NCI-H2227 treated with DMSO at 0.1 percent for 48 hours (cell line): Measurements from ENCODE around the gene TTYH2.
A peak's percentile ranks its signal among the peaks of the same experiment; 100 is the strongest.

Experiments used
- DNase-seq: peaks from one replicate; lab custom pipeline; 2025; lab: John Stamatoyannopoulos, UW

TTYH2 gene

DNA sequence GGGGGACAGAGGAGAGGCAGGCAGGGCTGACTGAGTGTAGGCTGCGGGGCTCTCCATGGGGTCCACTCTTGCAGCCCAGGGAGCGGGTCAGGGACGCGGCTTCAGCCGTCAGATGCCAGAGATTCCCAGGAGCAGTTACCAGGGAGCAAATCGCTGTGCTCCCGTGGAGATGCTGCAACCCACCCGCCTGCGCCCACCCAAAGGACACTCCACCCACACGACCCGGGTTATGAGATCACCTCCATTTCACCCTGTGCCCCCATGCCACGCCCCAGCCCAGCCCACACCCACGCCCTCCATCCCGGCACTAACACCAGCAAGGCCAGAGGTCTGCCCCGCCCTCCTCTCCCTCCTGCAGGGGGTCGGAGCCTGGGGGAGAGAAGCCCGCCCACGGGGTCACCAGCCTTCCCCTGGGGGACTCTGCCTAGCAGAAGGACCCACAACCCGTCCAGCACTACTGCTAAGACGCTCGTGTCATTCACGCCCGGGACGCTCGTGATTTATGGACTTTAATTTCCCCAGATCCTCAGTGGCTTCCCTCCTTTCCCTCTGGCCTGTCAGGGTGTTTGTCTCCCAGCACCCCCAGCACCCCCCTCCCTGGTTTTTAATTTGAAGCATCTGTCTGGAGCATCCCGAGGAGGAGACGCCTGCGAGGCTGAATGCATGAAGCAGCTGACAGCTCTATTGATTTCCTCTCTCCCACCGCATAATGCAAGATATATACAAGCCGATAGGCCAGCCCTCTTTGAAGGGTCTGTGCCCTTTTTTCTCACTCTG lies 16.6 kb upstream of the TTYH2 start:
- DNase-seq, result peak; percentile 48

DNA sequence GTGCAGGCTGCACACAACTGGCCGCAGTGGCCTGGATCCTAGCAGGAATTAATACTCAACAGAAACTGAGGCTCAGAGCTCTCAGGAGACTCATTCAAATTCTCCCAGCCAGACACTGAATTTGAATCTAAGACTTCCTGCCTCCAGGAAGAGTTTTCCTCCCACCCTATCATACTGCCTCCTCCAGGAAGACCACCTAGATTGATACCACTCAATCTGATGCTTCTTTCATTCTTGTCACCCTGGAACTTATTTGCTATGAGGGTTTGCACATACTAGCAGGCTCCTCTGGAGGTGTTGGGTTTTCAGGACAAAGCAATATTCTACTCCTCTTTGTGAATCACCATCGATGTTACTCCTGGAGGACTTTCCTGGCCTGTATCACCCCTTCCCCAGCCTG lies 15.6 kb upstream of the TTYH2 start:
- DNase-seq, result no peak

DNA sequence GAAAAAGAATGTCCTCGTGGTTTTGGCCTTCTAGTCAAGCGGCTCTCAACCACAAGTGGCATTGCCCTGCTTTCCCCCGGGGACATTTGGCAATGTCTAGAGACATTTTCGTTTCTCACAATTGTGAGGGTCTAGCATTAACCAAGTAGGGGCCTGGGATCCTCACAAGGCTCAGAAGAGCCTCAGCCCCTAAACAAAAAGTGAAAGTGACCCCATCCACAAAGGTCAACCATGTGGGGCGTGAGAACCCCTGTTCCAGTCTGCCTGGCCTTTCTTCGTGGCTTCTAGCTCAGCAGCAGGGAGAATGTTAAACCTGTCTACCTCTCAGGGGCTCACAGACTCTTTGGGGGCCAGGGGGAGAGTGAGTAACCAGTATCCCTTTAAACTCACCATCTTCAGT lies 14.7 kb upstream of the TTYH2 start:
- no peak for DNase-seq

DNA sequence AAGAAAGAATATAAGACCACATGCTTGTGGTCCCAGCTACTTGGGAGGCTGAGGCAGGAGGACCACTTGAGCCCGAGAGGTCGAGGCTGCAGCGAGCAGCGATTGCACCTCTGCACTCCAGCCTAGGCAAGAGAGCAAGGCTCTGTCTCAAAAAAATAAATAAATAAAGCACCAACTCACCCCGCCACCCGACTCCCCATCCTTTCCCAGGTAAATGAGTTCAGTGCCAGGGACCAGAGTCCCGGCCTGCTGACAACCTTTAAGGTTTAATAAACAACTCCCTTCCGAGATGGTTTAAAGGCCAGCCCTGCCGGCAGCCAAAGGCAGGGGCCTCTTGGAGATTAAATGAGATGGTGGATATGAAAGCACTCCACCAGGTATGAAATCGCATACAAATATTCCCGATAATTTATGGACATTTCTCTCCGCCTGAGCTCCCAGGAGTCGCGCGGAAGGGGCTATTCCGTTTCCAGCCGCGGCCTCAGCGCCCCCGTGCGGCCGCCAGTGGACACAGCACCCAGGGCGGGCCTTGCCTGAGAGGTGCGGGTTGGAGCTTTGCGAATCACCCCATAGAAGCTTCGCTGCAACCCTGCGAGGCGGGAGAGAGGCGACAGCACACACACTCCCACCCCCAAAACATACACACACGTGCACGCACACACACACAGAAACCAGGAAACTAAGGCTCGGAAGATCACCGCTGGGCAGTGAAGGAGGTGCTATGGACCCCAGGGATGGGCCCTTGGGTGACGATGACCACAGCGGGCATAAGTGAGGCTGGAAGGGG lies 13.9 kb upstream of the TTYH2 start:
- no peak for DNase-seq

DNA sequence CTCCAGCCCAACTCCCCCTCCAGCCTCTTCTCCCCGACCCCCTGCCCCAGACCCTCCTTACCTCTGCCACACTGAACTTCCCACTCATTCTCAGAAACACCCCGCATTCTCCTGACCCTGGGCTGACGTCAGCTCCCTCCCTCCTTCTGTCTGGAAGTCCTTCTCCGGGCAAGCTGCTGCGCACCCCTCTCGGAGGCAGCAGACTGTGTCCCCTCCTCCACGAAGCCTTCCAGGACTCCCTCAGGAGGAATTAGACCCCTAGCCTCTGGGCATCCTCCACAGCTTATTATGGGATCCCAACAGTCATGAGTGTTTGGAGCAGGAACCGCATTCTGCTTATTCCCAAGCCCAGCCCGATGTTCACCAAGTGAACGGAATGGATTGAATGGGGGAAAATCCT lies 13.3 kb upstream of the TTYH2 start:
- DNase-seq, result no peak

DNA sequence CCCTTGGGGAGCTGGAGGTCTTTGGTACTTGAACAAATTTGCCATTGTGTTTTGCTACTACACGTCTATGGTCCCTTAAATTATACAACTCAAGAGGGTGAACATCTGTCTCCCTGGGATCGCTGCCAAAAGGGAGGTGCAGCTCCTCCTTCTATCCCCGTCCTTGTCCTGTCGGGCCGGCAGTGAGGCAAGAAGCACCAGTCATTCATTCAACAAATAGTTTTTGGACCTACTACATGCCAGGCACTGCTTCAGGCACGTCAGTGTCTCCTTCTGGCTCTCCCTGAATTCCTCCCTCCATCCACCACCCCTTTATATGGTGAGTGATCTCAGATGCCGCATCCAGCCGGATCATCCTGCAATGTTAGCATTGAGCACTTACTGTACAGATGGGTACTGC lies 12.1 kb upstream of the TTYH2 start:
- peak; percentile 84 for DNase-seq

DNA sequence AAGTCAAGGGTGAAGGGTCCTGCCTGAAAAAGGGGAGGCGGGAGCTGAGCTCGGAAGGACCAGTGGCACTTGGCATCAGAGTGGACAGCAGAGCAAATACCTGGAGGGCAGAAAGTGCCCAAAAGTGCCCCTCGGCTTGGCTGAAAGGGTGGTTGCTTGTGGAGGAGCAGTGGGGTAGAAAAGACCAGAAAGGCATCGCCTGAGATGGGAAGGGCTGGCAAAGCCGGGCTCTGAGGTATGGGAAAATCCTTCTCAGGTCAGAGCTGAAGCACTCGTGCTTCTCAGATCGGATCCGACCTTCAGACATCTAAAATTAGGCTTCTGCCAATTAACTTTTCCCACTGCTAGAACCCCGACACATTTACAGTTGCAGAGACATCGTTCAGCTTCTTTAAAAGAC lies 11.4 kb upstream of the TTYH2 start:
- no peak for DNase-seq

DNA sequence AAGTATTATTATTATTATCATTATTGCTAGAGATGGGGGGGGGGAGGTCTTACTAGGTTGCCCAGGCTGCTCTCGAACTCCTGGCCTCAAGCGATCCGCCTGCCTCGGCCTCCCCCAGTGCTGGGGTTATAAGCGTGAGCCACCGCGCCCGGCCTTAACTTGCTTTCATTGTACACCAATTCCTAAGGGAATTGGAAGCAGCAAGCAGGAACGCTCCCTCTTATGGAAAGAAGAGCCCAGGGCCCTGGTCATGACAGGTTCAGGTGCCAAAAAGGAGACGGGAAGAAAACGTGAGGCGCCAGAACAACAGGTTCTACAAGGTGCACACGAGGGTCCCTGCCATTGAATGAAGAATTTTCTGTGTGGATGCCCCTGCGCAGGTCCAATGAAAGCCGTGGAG lies 10.4 kb upstream of the TTYH2 start:
- DNase-seq, result no peak

DNA sequence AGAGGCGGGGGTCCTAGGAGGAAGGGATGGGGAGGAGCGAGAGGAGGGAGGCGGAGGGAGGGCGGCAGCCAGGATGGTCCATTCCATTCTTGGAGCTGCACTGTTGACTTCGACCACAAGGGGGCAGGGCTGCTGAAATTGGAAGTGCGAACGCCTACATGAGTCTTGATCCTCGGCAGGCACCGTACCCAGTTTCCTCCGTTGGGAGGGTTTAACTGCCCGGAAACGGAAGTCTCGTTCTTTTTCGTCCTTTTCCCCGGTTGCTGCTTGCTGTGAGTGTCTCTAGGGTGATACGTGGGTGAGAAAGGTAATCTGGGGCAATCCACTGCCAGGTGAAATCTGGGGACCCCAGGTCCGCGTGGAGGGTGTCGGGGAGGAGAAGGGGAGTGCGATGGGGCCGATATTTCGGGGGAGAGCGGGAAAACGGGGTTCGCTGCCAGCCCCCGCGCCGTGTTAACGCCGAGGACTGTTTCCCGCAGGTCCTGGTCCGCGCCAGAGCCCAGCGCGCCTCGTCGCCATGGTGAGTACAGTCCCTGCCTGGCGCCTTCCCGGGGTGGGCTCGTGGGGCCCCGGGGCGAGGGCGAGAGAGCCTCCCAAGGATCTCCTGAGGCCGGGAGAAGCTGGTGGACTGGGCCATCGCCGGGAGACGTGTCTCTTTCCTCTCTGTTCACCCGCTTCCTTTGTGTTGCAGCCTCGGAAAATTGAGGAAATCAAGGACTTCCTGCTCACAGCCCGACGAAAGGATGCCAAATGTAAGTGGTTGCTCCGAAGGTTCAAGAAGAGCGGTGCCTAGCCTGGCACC lies 9.7 kb upstream of the TTYH2 start, which contains the start of gene RPL38:
Gene RPL38, plus strand, starts transcription at position 240 of the 802 bp plus-strand sequence. Its CDS starts 278 bp downstream, at position 518.
- DNase-seq, result peak; percentile 98

DNA sequence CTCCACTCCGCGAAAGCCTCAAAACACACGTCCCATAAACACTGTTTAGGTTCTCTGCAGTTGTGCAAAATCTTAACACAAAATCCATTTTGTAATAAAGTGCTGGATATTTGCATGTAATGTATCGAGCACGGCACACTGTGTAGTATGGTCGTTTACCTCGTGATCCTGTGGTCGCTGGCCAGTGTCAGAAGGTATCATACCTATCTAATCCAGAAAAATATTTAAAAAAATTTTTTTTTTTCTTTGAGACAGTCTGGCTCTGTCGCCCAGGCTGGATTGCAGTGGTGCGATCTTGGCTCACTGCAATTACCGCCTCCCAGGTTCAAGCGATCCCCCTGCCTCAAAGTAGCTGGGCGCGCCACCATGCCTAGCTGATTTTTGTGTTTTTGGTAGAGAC lies 8.9 kb upstream of the TTYH2 start:
- no peak for DNase-seq

DNA sequence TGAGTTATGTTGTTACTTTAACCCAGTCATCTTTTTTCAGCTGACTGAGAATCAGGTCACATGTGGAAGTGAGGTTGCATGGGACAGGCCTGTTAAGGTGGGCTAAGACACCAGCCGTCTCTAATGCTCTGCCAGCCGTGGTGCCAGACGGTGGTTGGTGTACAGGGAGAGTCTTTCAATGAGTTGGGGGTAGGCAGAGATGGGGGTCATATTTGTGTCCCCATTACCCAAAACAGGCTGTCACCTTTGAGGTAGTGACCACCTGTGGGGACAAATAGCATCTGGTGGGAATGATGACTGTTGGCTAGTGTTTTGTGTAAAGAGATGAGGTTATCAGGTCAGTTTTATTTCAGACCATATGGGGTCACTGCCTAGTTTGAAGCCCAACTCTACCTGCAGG lies 8.1 kb upstream of the TTYH2 start:
- DNase-seq, result no peak

DNA sequence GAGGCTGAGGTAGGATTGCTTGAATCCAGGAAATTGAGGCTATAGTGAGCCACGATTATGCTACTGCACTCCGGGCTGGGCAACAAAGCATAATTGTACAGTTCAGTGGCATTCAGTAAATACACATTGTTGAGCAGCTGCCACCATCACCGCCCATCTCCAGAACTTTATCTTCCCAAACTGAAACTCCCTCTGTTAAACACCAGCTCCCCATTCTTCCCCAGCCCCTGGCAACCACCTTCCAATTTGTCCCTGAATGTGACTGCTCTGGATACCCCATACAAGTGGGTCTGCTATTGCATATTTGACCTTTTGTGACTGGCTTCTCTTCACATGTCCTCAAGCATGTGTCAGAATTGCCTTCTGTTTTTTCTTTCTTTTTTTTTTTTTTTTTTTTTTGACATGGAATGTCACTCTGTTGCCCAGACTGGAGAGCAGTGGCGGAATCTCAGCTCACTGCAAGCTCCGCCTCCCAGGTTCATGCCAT lies 7.0 kb upstream of the TTYH2 start:
- no peak for DNase-seq

DNA sequence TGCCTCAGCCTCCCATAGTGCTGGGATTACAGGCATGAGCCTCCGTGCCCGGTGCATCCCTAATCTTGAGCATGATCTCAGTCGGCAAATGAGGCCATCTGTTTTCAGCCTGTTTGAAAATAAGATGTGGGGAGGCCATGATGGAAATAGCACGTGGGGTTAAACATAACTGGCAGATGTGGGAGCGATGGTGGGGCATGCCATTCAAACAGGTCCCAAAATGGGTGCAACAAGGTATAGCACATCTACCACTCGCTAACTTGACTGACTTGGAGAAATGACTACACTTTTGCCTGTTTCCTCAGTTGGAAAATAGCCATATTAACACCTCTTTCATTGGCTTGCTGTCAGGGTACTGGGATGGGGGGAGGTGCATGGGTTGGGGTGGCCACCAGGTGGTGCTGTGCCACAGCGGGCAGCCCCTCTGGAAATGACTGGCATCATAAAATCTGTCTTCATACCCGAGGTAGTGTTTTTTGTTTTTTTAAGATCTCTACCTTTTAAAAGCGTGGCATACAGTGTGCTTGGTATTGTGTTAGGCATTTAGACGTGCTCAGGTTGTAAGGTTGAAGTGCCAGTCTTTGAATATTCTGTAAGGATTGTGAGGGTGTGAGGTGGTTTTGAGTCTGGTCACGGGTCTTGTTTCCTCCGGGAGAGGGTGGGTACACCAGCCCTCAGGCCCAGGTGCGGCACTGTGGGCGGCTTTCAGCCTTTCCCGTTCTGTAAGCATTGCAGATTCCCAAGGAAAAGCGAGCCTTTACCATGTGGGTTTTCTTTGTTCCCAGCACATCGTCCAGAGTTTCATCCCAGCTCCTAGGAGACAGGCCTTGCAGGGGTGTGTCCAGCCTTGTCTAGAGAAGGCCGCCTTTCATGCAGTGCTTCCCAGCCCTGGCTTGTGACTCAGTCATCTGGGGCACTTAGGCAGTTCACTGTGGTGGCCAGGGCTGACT lies 2.9 kb upstream of the TTYH2 start:
- DNase-seq, result peak; percentile 46

DNA sequence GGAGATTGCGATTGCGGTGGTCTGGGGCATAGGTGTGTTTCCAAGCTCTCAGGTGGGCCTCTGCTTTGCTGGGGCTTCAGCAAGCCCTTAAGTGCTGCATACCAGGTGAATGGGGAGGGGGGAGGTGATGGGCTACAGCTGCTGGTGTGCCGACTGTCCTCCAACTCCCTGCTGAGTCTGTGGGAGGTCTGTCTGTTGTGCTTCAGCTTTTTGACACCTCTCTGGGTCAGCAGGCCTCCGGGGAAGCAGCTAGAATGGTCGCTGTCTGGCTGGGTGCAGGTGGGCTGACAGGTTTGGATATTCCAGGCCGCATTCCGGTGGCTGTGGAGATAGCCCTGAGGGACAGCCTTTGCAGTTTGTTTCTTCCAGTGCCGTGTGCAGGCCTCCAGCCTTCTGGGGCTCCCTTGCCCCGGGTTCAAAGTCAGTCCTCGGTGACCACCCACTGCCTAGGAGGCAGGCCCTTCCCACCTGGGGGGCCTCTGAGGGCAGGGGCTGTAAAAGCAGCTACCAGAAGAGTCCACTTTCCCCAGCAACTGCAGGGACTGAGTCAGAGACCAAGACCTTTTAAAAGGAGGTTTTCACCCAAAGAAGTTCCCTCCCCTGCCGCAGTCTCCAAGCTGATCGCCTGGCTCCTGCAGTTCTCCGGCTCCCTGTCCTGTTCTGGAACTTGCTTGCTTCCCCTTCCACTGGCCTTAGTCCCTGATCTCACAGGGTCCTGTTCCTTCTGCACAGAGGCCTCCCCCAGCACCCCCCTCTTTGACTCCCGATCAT lies 2.0 kb upstream of the TTYH2 start:
- no peak for DNase-seq

DNA sequence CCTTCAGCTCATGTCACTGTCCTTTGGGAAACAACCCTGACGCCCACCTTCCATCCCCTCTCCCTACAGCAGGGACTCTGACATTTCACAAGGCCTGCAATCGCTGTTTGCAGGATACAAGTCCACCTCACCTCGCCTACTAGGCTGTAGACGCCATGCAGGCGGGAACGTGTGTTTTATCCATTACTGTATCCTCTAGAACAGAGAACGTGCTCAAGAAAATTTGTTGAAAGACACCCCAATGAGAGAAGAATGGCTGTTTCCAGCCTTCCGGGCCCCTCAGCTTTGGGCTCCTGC lies 1.5 kb upstream of the TTYH2 start:
- no peak for DNase-seq

DNA sequence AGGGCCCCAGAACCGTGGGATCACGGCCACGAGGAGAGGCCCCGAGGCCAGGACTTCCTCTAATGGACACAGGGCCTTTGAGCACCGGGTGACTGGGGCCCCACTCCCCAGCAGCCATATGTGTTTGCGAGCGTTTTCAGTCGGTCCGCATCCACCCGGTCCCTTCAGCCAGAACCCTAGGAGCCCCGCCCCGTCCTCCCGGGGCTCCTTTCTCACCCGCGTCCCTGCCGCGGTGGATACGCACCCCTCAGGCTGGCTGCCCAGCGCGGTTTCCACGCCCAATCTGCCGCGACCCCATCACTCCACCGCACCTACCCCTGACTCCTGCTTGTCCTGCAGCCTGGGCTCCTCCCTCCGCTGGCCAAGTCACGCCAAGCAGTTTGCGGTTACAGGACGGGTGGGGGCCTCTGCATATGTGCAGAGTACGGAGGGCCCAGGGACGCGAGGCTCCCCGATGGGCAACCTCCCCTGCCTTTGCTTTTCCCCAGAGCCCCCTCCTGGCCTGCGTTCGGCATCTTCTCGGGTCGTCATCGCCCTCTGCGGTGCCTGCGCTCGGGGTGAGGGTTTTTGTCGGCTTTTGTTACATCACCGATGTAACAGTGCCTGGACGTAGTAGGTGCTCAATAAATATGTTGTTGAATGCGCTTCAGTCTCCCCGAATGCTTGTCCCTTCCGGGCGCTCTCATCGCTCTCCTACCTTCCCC lies 1.0 kb upstream of the TTYH2 start:
- DNase-seq, result no peak

DNA sequence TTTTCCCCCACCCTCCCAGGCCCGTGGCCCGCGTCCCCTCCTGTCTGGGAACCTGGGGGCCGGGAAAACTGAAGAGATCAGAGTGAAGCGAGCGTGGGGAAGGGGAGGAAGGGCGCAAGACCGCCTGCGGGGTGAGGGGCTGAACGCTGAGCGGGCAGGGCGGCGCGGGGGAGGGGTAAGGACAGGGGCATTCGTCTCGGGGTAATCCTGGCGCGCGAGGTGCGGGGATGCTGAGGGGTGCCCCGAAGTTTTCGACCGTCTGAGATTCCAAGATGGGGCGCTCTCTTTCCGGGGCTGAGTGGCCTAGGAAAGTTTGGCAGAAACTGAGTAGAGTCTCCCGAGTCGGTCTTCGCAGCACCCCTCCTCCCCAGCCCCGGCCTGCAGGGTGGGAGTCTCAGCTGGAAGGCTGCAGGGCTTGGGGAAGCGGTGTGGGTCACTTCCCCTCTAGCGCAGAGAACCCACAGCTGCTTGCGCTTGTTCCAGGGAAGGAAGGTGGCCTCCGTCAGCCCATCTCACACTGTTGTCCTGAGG lies 555 bp downstream of the TTYH2 start:
- DNase-seq, result no peak

DNA sequence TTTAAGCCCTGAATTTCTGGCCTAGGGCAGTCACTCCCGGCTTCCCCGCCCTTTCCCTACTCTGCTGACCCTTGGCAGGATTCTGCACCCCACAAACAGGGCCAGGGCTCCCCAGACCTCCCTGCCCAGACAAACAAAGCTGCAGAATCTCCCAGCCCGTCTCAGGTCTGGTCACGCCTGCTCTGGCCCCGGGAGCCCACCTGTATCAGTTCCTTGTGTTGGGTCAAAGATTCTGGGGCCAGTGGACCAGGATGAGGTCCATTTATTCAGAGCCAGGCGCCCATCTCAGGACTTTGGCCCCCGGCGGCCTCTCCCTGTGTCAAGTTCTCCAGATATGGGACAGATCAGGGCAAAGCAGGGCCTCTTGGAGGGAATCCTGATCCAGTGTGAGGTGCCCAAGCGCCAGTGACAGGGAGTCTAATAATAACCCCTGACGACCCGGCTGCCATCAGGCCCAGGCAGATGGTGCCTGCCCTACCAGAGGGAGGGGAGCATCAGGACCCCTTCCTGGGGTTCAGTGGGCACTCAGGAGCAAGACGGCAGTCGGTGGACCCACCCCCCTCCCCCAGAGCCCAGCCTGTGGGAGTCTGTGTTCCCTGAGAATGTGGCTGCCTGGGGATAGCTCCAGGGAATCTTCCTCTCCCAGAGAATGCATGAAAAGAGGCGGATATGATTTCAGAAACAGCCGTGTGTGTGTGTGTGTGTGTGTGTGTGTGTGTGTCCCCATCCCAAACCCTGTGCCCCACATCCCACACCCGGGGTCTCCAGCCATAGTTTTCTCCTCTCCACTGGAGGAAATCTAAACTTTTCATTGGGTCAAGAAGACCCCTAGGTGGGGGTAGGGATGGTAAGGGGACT lies 1.3 kb downstream of the TTYH2 start:
- no peak for DNase-seq

DNA sequence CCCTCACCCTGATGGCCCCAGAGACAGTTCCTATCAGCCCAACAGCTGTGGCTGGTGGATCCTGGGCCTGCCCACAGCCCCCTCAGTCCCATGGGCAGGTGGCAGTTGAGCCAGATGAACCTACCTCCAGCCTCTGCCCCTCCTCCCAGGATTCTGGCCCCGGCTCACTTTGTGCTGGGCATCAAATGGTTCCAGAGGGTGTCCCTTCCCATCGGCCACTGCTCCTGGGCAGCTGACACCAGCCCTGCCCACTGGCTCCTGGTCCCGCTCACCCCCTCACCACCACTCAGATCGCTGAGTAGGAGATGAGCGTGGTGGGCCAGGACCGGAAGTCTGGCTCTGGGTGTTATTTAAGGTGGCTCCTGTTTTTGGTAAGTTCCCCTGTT lies 2.0 kb downstream of the TTYH2 start:
- no peak for DNase-seq
